HG02884 (cell line): Measurements from ENCODE around the gene FBXO7.

Experiments
- ATAC-seq: cut with Tn5 transposase; IDR thresholded peaks from one replicate; pipeline ENCODE4 v1.9.1; 2021; ENCODE audit warnings: mild to moderate bottlenecking, moderate library complexity; ENCODE audit not compliant: unreplicated experiment

The FBXO7 gene

GRCh38 chr22:32487461-32487860, 12.8 kb downstream of the FBXO7 start:
- no peak for ATAC-seq

- ATAC-seq: no peak
Measured at GRCh38 chr22:32489377-32489776, 14.8 kb downstream of the FBXO7 start.

DNA sequence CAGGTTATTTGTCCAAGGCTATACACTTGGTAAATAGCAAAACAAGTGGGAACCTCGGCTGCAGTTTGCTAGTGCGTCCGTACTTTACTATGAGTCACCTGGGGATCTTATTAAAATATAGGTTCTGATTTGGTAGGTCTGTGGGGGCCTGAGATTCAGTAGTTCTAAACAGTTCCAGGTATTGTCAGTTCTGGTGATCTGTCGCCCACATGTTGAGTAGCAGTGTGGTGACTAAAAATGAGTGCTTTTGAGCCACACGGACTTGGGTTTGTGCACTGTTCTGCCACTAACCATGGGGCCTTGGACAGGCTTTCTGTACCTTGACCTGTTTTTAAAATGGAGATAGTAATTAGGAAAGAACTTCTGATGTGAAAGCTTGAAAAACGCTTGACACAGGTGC, 15.7 kb downstream of the FBXO7 start:
- ATAC-seq: no peak

GRCh38 chr22:32492111-32492510, 17.5 kb downstream of the FBXO7 start:
- ATAC-seq: no peak

DNA sequence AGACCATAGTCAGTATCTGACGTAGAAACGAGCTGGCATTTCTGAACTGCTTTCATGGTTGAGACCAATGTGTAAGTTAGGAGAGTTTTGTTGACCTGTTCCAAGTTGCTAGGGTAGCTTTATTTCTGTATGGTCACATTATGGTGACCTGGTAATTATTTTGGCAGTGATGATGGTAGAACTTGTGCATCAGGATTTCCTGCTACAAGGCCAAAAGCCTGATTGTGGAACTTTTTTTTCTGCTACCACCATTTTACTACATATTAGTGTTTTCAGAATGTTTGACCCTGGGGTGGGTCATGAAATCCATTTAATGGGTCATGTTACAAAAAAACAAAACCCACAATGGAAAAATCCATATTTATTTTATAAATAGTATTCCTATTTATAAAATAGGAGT, 18.9 kb downstream of the FBXO7 start:
- ATAC-seq: no peak

GRCh38 chr22:32494971-32495370, 20.4 kb downstream of the FBXO7 start:
- no peak for ATAC-seq

DNA sequence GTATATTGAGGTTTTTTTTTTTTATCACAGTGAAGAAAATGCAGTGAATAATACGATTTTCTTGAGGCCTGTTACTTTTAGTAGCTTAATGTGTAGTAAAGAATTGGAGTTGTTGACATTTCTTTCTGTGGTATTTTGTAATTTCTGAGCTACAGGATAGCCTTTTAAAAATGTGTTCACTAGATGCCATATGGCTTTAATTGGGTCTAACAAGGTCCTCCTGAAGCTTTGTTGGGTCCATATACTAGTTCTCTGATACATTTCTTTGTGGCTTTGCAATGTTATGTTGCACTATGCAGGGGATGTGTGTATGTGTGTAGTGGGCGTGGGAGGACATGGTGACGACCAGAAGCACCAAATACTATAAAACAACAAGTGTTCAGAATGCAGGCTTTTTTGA, 25.1 kb downstream of the FBXO7 start:
- no peak for ATAC-seq

- no peak for ATAC-seq
Measured at GRCh38 chr22:32501836-32502752, 27.5 kb downstream of the FBXO7 start.

GRCh38 chr22:32509045-32509444, 34.4 kb downstream of the FBXO7 start:
- no peak for ATAC-seq

DNA sequence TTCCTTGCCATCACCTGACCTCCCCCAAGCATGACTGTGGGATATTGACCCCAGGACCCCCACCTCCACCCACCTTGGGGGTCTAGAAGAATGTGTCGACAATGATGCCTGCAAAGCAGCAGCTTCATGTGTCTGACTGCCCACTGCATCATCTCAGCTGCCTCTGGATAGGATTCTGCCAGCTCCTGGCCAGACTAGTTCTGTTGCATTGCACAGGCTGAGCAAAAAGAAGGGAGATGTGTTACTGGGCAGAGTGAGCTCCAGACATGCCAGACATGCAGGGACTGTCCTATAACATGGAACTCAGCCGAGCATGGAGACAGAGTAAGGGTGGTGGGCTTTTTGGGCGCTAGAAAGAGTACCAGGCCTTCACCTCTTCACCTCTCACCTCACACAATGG, 36.7 kb downstream of the FBXO7 start:
- ATAC-seq: no peak

DNA sequence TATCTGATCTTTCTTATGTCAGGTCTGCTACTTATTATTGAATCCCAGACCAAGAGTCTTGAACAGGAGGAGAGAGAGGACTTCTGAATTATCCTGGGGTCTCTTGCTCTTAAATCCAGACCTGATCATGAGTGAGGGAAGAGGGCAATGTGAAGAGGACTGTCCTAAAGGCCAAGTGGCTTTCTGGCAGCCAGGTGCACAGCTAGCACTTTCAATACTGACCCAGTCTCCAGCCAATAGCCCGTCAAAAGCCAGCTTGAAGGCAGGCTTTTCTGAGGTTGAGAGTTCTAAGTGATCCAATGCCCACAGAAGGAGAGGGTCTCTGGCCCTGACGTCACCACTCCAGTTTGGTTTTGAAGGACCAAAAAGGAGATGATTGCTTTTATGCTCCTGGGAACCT, 37.2 kb downstream of the FBXO7 start:
- ATAC-seq: no peak

- no peak for ATAC-seq
Measured at GRCh38 chr22:32512267-32512982, 37.8 kb downstream of the FBXO7 start.

- ATAC-seq: no peak
Measured at GRCh38 chr22:32515084-32515483, 40.5 kb downstream of the FBXO7 start.

DNA sequence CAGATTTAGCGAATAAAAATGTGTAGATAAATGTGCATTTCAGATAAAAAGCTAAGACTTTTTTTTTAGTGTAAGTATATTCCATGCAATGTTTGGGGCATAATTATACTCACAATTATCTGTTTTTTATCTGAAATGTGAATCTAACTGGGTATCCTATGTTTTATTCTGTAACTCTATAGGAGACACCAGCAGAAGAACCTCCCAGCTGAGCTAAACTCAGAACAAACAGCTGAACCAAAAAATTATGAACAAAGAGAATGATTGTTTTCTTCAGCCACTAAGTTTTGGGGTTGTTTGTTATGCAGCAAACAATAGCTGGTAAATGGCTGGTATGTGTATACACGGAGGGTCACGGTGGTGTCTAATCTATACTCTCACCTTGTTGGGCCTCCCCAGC, 42.9 kb downstream of the FBXO7 start:
- ATAC-seq: no peak

GRCh38 chr22:32517921-32518320, 43.3 kb downstream of the FBXO7 start:
- ATAC-seq: no peak

GRCh38 chr22:32518381-32518780, 43.8 kb downstream of the FBXO7 start:
- ATAC-seq: no peak

DNA sequence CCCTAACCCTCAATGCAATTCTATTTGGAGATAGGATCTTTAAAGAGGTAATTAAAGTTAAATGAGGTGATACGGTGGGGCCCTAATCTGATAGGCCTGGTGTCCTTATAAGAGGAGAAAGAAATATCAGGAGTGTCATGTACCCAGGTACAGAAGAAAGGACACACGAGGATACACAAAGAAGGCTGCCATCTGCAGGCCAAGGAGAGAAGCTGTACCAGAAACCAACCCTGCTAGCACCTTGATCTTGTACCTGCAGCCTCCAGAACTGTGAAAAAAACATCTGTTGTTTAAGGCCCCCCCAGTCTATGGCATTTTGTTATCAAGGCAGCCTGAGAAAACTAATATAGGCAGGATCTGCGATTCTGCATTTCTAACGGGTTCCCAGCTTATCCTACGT, 44.2 kb downstream of the FBXO7 start:
- ATAC-seq: no peak

GRCh38 chr22:32520612-32521011, 46.0 kb downstream of the FBXO7 start:
- no peak for ATAC-seq

DNA sequence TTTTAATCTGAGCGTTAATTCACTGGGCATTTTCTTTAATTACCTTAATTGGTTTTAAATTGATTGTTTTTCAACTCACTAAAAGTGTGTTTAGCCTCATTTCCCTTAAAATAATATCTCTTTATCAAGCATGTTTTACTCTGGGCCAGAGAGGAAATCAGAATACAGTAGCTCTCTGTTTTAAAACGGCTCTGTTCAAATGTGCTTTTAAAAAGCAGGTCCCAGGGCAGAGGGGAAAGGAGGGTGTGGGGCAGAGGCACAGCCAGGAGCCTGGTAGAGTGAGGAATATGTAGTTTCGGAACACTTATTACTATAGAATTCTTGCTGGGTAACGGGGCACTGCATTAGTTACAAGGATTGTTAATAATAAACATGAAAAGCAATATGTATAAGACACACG, 47.6 kb downstream of the FBXO7 start:
- ATAC-seq: no peak

DNA sequence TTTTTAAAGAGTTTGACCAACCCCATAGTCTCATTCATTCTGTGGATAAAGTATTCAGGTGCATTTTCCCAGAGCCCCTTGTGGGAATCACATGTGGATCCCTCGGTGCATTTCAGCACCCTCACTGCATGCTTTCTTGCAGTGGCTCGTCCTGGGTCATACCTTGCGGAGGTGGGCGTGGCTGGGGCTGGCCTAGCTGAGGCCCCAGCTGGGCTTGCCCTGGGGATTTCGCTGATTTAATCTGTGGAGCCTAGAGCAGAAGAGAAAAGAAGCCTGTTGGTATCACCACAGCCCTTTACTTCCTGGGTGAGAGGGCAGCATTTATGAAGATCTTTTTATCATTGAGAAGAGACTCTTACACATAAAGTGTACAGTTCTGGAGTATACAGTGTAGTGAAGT, 53.1 kb downstream of the FBXO7 start:
- ATAC-seq: no peak

DNA sequence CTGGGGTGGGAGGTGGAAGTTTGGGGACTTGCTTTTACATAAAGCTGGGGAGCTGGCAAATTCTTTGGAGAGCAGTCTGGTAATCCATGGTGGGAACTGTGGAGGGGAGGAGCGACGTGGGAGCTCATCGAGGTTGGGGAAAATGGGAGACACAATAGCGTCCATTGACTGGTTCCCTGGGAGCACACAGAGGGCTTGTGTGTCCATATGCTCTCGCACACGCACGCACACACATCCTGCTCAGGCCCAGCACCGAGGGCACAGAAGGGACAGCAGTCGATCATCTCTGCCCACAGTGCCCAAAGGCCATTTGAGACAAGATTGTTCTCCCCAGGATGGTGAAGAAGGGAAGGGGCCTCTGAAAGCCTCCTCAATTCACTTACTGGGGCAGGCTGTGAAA, 53.7 kb downstream of the FBXO7 start:
- ATAC-seq: no peak
